ENCODE measurements around the gene SLC32A1. TPM values are rescaled to one million over a fixed set of nuclear protein-coding genes. Genes with fewer than 3 reads are reported as not detected.

The SLC32A1 gene
- total and polyA plus RNA-seq, 2 of the 4 experiments (the other 2 are of a cell fraction), result not detected

DNA sequence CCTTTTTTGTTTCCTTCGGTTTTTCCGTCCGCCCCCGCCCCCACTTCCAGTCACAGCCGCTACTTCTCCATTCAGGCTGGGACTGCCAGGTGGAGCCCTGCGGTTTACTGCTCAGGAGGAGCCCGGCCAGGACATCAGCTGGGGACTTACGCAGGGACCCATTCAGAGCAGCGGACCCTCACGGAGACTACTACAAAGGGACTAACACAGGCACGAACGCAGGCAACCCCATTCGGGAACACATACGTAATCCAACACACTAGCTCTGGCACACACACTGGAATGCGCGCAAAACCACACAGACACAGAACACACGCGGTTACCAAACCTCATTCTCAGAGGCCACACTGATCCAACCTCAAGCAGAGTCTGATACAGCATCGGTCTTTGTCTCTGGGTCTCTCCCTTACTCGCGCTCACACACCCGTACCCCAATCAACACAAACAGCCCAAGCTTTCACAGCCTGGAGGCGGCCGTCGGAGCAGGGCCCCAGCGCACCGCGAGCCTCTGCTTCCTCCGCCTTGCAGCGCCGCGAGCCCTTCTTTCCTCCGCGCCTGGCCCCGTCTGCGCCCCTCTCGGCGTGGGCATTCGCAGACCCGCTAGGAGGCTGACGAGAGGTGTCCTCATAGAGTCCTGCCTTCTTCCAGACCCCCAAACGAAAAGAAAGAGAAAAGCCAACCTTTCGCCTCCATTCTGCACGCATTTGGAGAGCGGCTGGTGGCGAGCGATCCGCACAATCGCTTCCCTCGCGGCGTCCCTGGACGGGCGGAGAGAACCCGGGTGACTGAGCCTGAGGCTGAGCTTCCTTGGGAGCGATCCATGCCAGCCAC is 1.1 kb upstream of the SLC32A1 start (continued):
- no peak for TF ChIP-seq CEBPB (IDR thresholded peaks at IDR 0.05; ENCODE audit: low read depth, low read length)

GRCh38 chr20:38724626-38725147 is 401 bp downstream of the SLC32A1 start:
- Histone ChIP-seq H3K9me1 (ENCODE audit: insufficient read depth, low read length) (no peaks in the 10 kb centered on the region), H3K79me1 (ENCODE audit: low read depth in 1 of 2, low read length in 2 of 2) (no peaks in the 10 kb centered on the region), H3K56ac (ENCODE audit: extremely low read depth, insufficient read depth, low read length) (no peak overlapping the region), H2BK120ac (ENCODE audit: low read depth, low read length) (no peak overlapping the region), H2AK9ac (replicated peaks; ENCODE audit: low read depth, low read length, poor library complexity) (no peak overlapping the region), H4K5ac (ENCODE audit: low read depth, low read length) (no peak overlapping the region), H3K4me3 (ENCODE audit: insufficient read depth, low read depth, low read length) (no peak overlapping the region), H3K27me3 (ENCODE audit: control insufficient read depth, insufficient read depth, low read length) (peaks cover 91% of the 10 kb centered on the region), H3K4me1 (ENCODE audit: control insufficient read depth, insufficient read depth, low read length) (no peaks in the 10 kb centered on the region; the same call in 1 of the 2 replicates), H3K9ac (ENCODE audit: low read depth, low read length) (no peak overlapping the region), H2AK5ac (ENCODE audit: low read depth, low read length) (no peak overlapping the region), H4K8ac (ENCODE audit: low read depth in 2 of 2, low read length in 2 of 2) (no peak overlapping the region), H2BK20ac (ENCODE audit: low read depth, low read length) (no peak overlapping the region), H3K4me2 (ENCODE audit: low read depth, low read length) (no peak overlapping the region), H4K91ac (ENCODE audit: insufficient read depth, low read depth, low read length) (no peak overlapping the region), H3K27ac (ENCODE audit: insufficient read depth, low read length) (no peak overlapping the region), H3K4ac (ENCODE audit: low read depth, low read length) (no peak overlapping the region), H3K9me3 (ENCODE audit: control insufficient read depth, insufficient read depth, low read length) (peaks cover 10% of the 10 kb centered on the region; the same call in 1 of the 2 replicates), H3K14ac (replicated peaks; ENCODE audit: low read depth, low read length) (no peak overlapping the region), H2AFZ (replicated peaks; ENCODE audit: low read length, poor library complexity) (no peak overlapping the region), H3K23ac (ENCODE audit: low read depth, low read length) (no peak overlapping the region), H2BK15ac (ENCODE audit: low read depth, low read length) (no peak overlapping the region), H3K18ac (ENCODE audit: low read depth, low read length) (no peak overlapping the region), H3K36me3 (ENCODE audit: control insufficient read depth, insufficient read depth, low read length) (no peaks in the 10 kb centered on the region), H4K20me1 (ENCODE audit: insufficient read depth, low read length) (peaks cover 6% of the 10 kb centered on the region), H2BK5ac (ENCODE audit: low read depth, low read length, poor library complexity, severe bottlenecking) (no peak overlapping the region)
- WGBS, 2 experiments (ENCODE audit: extremely low coverage in 2 of 2, insufficient read length in 1 of 2), result 2% methylated on average over 31 of the region's 46 CpGs; no CpG with 5 or more reads in 1 of the 2 experiments
- dilution Hi-C loops (cut with HindIII; ENCODE audit: low sequenced_read_pairs, unreplicated experiment) (no loop called here), in situ Hi-C loops (cut with MboI; ENCODE audit: low sequenced_read_pairs) (loop anchor here (25.0 kb wide), 2 partner anchors 113 to 262 kb away; partner anchors contain the start of gene RALGAPB), intact Hi-C loops (cut with micrococcal nuclease) (no loop called here)
- ATAC-seq (ENCODE audit: low read depth) (no peak), DNase-seq (no peak)
- CTCF ChIA-PET, result no interaction called here
- TF ChIP-seq CTCF (conservative IDR thresholded peaks at IDR 0.05; ENCODE audit: low read depth, low read length) (no peak), BHLHE40 (IDR thresholded peaks at IDR 0.05; ENCODE audit: low read depth, low read length) (no peak), ELK1 (IDR thresholded peaks at IDR 0.05; ENCODE audit: borderline replicate concordance, low read depth, low read length) (no peak), MXI1 (IDR thresholded peaks at IDR 0.05; ENCODE audit: borderline replicate concordance, low read depth, low read length) (no peak), NFE2L2 (IDR thresholded peaks at IDR 0.05; ENCODE audit: low read depth, low read length) (no peak), MAZ (IDR thresholded peaks at IDR 0.05; ENCODE audit: borderline replicate concordance, low read depth, low read length) (no peak), POLR2A (IDR thresholded peaks at IDR 0.05; ENCODE audit: low read depth, low read length) (no peak), RFX5 (IDR thresholded peaks at IDR 0.05; ENCODE audit: low read depth, low read length) (no peak), CEBPB (IDR thresholded peaks at IDR 0.05; ENCODE audit: low read depth, low read length) (no peak)
- TF ChIP-seq, protein P1, sequence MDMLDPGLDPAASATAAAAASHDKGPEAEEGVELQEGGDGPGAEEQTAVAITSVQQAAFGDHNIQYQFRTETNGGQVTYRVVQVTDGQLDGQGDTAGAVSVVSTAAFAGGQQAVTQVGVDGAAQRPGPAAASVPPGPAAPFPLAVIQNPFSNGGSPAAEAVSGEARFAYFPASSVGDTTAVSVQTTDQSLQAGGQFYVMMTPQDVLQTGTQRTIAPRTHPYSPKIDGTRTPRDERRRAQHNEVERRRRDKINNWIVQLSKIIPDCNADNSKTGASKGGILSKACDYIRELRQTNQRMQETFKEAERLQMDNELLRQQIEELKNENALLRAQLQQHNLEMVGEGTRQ (IDR thresholded peaks at IDR 0.05; ENCODE audit: low read depth, low read length), result no peak
- BruUV-seq (replicated peaks), result no TSS peak
- POLR2A ChIA-PET (ENCODE audit: unreplicated experiment), result interaction anchor here (0.7 kb wide), 1 partner anchor 16 kb away, joined by 4 read pairs; no protein-coding TSS in a partner anchor

Data from IMR-90 (cell line).